Inflammatory macrophage treated with lipopolysaccharide for 4 hours (primary cell): ENCODE results near the gene SPRN.
"Not testable (repeated sequence)": the region's sequence is repeated elsewhere in the genome, so short reads cannot be mapped to it uniquely, and the experiment has no call there.

Source experiments
- DNase-seq: peaks from one replicate; pipeline ENCODE4 v3.0.0-alpha.2; 2020

SPRN gene

GRCh38 chr10:133456041-133456951, 31.9 kb upstream of the SPRN start:
- no peak for DNase-seq

- no peak for DNase-seq
These were observed 31.2 kb upstream of the SPRN start for GRCh38 chr10:133455611-133456031.

GRCh38 chr10:133455196-133455595, 30.8 kb upstream of the SPRN start:
- DNase-seq = no peak

- DNase-seq = no peak
These were observed 29.9 kb upstream of the SPRN start for GRCh38 chr10:133454204-133454893.

- no peak for DNase-seq
These were observed 29.2 kb upstream of the SPRN start, which contains the start of gene SCART1 for GRCh38 chr10:133453516-133454203. SCART1 (plus strand) TSS chr10:133453945; CDS start chr10:133453998, 53 bp downstream.

- no peak for DNase-seq
These were observed 28.0 kb upstream of the SPRN start for GRCh38 chr10:133452453-133452852.

GRCh38 chr10:133451346-133451745, 26.9 kb upstream of the SPRN start:
- no peak for DNase-seq

GRCh38 chr10:133448120-133448519, 23.7 kb upstream of the SPRN start:
- no peak for DNase-seq

GRCh38 chr10:133446979-133447378, 22.6 kb upstream of the SPRN start:
- DNase-seq = no peak

- no peak for DNase-seq
These were observed 21.6 kb upstream of the SPRN start for GRCh38 chr10:133445751-133446708.

GRCh38 chr10:133445268-133445732, 20.9 kb upstream of the SPRN start:
- DNase-seq = no peak

- no peak for DNase-seq
These were observed 20.2 kb upstream of the SPRN start for GRCh38 chr10:133444342-133445267.

- DNase-seq = no peak
These were observed 18.8 kb upstream of the SPRN start for GRCh38 chr10:133442967-133443924.

GRCh38 chr10:133442191-133442966, 18.0 kb upstream of the SPRN start:
- no peak for DNase-seq

GRCh38 chr10:133441780-133442179, 17.4 kb upstream of the SPRN start:
- no peak for DNase-seq

GRCh38 chr10:133441356-133441755, 16.9 kb upstream of the SPRN start:
- DNase-seq = not testable (repeated sequence)

GRCh38 chr10:133440633-133441285, 16.3 kb upstream of the SPRN start:
- DNase-seq = no peak
